D341Med (cell line): ENCODE results near the gene SHANK1.

Source experiments
- DNase-seq: peaks from one replicate; pipeline ENCODE4 v3.0.0; 2012; ENCODE audit warnings: low spot score

Gene SHANK1

GRCh38 chr19:50711805-50712204, 7.8 kb downstream of the SHANK1 start:
- no peak for DNase-seq

GRCh38 chr19:50711196-50711595, 8.4 kb downstream of the SHANK1 start:
- no peak for DNase-seq

- no peak for DNase-seq
Observed at GRCh38 chr19:50710612-50711011, 9.0 kb downstream of the SHANK1 start.

- DNase-seq, result no peak
Observed at GRCh38 chr19:50710094-50710493, 9.5 kb downstream of the SHANK1 start.

GRCh38 chr19:50708179-50708879, 11.3 kb downstream of the SHANK1 start:
- no peak for DNase-seq

- DNase-seq, result no peak
Observed at GRCh38 chr19:50706387-50706786, 13.2 kb downstream of the SHANK1 start.

GRCh38 chr19:50705422-50706019, 14.1 kb downstream of the SHANK1 start:
- DNase-seq, result peak; percentile 69

GRCh38 chr19:50703915-50704796, 15.4 kb downstream of the SHANK1 start:
- peak; percentile 66 for DNase-seq

GRCh38 chr19:50702871-50703829, 16.5 kb downstream of the SHANK1 start:
- no peak for DNase-seq

GRCh38 chr19:50702158-50702870, 17.3 kb downstream of the SHANK1 start:
- DNase-seq, result no peak

- DNase-seq, result no peak
Observed at GRCh38 chr19:50701367-50701985, 18.1 kb downstream of the SHANK1 start.

GRCh38 chr19:50697414-50698124, 22.0 kb downstream of the SHANK1 start:
- DNase-seq, result no peak

- no peak for DNase-seq
Observed at GRCh38 chr19:50696094-50696483, 23.5 kb downstream of the SHANK1 start.

- peak; percentile 64 for DNase-seq
Observed at GRCh38 chr19:50695251-50696093, 24.1 kb downstream of the SHANK1 start.

- no peak for DNase-seq
Observed at GRCh38 chr19:50694815-50695145, 24.8 kb downstream of the SHANK1 start.

- DNase-seq, result no peak
Observed at GRCh38 chr19:50693064-50693975, 26.3 kb downstream of the SHANK1 start.

GRCh38 chr19:50690439-50690838, 29.2 kb downstream of the SHANK1 start:
- no peak for DNase-seq

- DNase-seq, result no peak
Observed at GRCh38 chr19:50688766-50689165, 30.8 kb downstream of the SHANK1 start.
